ENCODE results near the gene GRIP2.

Gene GRIP2

GRCh38 chr3:14505803-14506500 is 34.2 kb downstream of the GRIP2 start:
- H3K27me3 ChIP-seq = peaks cover 0 to 31% of the 10 kb centered on the region in 2 donors
- no peak for DNase-seq
- TF ChIP-seq CTCF (IDR thresholded peaks at IDR 0.05) = no peak
- peaks cover 0 to 16% (median 5%) of the 10 kb centered on the region in 3 donors for H3K36me3 ChIP-seq
- no peak overlapping the region for H3K4me3 ChIP-seq
- peaks cover 0 to 11% (median 9%) of the 10 kb centered on the region in 3 donors for H3K9me3 ChIP-seq
- H3K27ac ChIP-seq = no peak overlapping the region
- intact Hi-C loops (cut with DNase I; ENCODE audit: low total_unique reads) = no loop called here
- H3K4me1 ChIP-seq = peaks cover 0 to 6% (median 3%) of the 10 kb centered on the region in 4 donors

GRCh38 chr3:14505001-14505802 is 34.9 kb downstream of the GRIP2 start:
- no peak for TF ChIP-seq CTCF (IDR thresholded peaks at IDR 0.05)
- Histone ChIP-seq H3K9me3 (peaks cover 0 to 17% (median 9%) of the 10 kb centered on the region in 3 donors), H3K27me3 (peaks cover 0 to 31% of the 10 kb centered on the region in 2 donors), H3K27ac (no peak overlapping the region), H3K4me1 (peaks cover 0 to 6% (median 3%) of the 10 kb centered on the region in 4 donors), H3K4me3 (no peak overlapping the region), H3K36me3 (peaks cover 0 to 16% (median 5%) of the 10 kb centered on the region in 3 donors)
- DNase-seq = peak in 1 of 2 donors; percentile 50
- intact Hi-C loops (cut with DNase I; ENCODE audit: low total_unique reads) = no loop called here

- peak in 1 of 2 donors; percentile 41 for DNase-seq
- no peak for TF ChIP-seq CTCF (IDR thresholded peaks at IDR 0.05)
- intact Hi-C loops (cut with DNase I; ENCODE audit: low total_unique reads) = no loop called here
- Histone ChIP-seq H3K36me3 (peaks cover 0 to 16% (median 5%) of the 10 kb centered on the region in 3 donors), H3K27ac (no peak overlapping the region), H3K4me3 (no peak overlapping the region), H3K4me1 (peaks cover 0 to under 1% (median 0%) of the 10 kb centered on the region in 4 donors), H3K9me3 (peaks cover 0 to 22% (median 9%) of the 10 kb centered on the region in 3 donors), H3K27me3 (peaks cover 0 to 25% of the 10 kb centered on the region in 2 donors)
Observed at GRCh38 chr3:14503706-14504065, 36.5 kb downstream of the GRIP2 start.

- H3K36me3 ChIP-seq = peaks cover 0 to 16% (median 5%) of the 10 kb centered on the region in 3 donors
- H3K4me3 ChIP-seq = no peak overlapping the region
- TF ChIP-seq CTCF (IDR thresholded peaks at IDR 0.05) = no peak
- peaks cover 0 to 21% of the 10 kb centered on the region in 2 donors for H3K27me3 ChIP-seq
- intact Hi-C loops (cut with DNase I; ENCODE audit: low total_unique reads) = no loop called here
- H3K4me1 ChIP-seq = no peaks in the 10 kb centered on the region
- H3K9me3 ChIP-seq = peaks cover 0 to 22% (median 9%) of the 10 kb centered on the region in 3 donors
- no peak overlapping the region for H3K27ac ChIP-seq
- DNase-seq = no peak
Observed at GRCh38 chr3:14503033-14503705, 37.0 kb downstream of the GRIP2 start.

GRCh38 chr3:14502472-14502871 is 37.7 kb downstream of the GRIP2 start:
- peaks cover 0 to 22% (median 9%) of the 10 kb centered on the region in 3 donors for H3K9me3 ChIP-seq
- no peak overlapping the region for H3K4me3 ChIP-seq
- H3K36me3 ChIP-seq = peaks cover 0 to 16% (median 5%) of the 10 kb centered on the region in 3 donors
- intact Hi-C loops (cut with DNase I; ENCODE audit: low total_unique reads) = no loop called here
- H3K27ac ChIP-seq = no peak overlapping the region
- peaks cover 0 to 14% of the 10 kb centered on the region in 2 donors for H3K27me3 ChIP-seq
- TF ChIP-seq CTCF (IDR thresholded peaks at IDR 0.05) = no peak
- DNase-seq = no peak
- H3K4me1 ChIP-seq = no peaks in the 10 kb centered on the region

All from tibial artery (tissue), 4 donors.